ENCODE results near the gene RPRD1A. TPM values are rescaled to one million over a fixed set of nuclear protein-coding genes. Genes with fewer than 3 reads are reported as not detected.
"Not testable (repeated sequence)": the region's sequence is repeated elsewhere in the genome, so short reads cannot be mapped to it uniquely, and the experiment has no call there.

RPRD1A gene
- 58.5 TPM in 2 replicates for total RNA-seq (2014; rRNA removed; shearing (Covaris generic))
- polyA plus RNA-seq (2015; cell fraction: cytosol; rRNA removed), result 28.2 and 35.1 TPM in 2 replicates
- polyA plus RNA-seq (2015; cell fraction: nucleus; rRNA removed), result 136 and 159 TPM in 2 replicates

DNA sequence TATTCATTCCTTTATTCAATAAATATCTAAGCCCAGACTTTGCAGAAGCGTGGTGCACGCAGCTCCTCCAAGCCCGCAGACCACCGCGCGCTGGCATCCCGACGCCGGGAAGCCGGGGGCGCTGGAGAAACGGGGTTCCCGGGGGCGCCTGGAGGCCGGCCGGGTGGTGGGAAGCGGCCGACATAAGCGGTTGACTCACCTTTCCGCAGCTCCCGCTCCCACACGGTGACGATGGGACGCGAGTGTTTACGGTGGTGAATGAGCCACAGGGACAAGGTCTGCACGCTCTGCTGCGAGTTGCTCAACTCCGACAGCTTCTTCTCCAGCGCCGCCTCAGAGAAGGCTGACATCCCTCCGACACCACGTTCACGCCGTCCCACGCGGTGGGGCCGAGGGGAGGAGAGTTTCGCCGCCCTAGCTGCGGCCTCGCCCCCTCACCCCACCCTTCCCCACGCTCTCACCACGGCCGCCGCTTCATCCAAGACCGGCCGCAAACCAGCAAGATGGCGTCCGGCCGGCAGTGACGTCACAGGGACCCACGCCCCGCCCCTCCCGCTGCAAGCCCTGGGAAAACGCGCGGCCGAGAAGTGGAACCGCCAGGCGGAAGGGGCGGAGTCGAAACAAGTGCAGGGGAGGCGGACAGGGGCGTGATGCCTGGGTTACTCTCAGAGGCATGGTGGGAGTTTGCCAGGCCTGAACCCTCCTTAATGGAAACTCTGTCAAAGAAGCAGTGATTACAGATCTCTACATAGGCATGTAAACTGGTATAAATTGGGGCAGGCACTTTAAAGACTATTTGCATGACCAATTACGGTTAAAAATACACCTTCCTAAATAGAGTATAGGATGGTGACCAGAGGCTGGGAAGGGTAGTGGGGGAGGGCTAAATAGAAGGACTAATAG is at the start of gene RPRD1A:
Gene RPRD1A (minus strand): TSS at position 505 of the 903 bp plus-strand sequence. CDS start 155 bp downstream, at position 350.
- in situ Hi-C loops (cut with HindIII; ENCODE audit: low pct_unique_long_range_greater_than_20kb, low sequenced_read_pairs), result no loop called here
- peak; percentile 91 for DNase-seq (ENCODE audit: low read depth, low spot score)

- DNase-seq (ENCODE audit: low read depth, low spot score); in situ Hi-C loops (cut with HindIII; ENCODE audit: low pct_unique_long_range_greater_than_20kb, low sequenced_read_pairs): not testable (repeated sequence)
Measured at GRCh38 chr18:36116771-36117170, 49.4 kb upstream of the RPRD1A start.

GRCh38 chr18:36114738-36115137 is 47.4 kb upstream of the RPRD1A start:
- DNase-seq (ENCODE audit: low read depth, low spot score), result no peak
- in situ Hi-C loops (cut with HindIII; ENCODE audit: low pct_unique_long_range_greater_than_20kb, low sequenced_read_pairs), result no loop called here

DNA sequence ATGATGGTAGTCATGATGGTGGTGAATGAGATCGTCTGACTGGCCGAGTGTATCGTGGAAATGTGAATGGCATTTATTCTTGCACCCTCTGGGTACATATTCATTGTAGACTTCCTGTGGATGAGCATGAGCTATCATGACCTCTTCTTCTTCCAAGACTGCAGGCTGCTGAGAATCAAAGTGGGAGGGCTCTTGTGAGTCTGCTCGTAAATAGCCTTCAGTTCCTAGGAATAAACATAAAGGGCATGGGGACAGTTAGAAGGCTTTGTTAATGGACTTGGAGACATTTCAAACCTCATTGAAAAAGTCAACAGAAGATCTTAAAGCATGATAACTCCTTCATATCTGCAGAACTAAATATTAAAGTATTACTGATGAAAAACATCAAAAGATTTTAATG is 46.9 kb upstream of the RPRD1A start:
- in situ Hi-C loops (cut with HindIII; ENCODE audit: low pct_unique_long_range_greater_than_20kb, low sequenced_read_pairs), result no loop called here
- DNase-seq (ENCODE audit: low read depth, low spot score), result peak; percentile 86

GRCh38 chr18:36112302-36112701 is 44.9 kb upstream of the RPRD1A start:
- in situ Hi-C loops (cut with HindIII; ENCODE audit: low pct_unique_long_range_greater_than_20kb, low sequenced_read_pairs), result no loop called here
- no peak for DNase-seq (ENCODE audit: low read depth, low spot score)

DNA sequence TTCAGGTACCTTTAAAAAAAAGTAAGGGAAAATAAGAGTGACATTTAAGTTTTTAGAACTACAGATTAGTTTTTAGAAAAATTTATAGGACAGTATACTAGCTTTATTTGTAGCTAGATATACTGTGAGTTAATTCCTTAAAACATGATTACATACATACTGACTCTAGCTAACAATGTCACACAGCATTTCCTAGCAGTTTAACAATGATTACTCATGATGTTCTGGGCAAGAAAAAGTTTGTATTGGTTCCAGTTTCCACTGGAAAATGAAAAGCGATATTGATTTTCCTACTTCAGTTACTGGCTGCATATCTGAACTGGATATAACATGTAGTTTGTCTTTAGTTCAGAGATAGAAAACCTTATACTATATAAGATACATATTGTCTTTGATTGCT is 42.4 kb upstream of the RPRD1A start:
- in situ Hi-C loops (cut with HindIII; ENCODE audit: low pct_unique_long_range_greater_than_20kb, low sequenced_read_pairs), result no loop called here
- no peak for DNase-seq (ENCODE audit: low read depth, low spot score)

GRCh38 chr18:36108601-36109000 is 41.2 kb upstream of the RPRD1A start:
- in situ Hi-C loops (cut with HindIII; ENCODE audit: low pct_unique_long_range_greater_than_20kb, low sequenced_read_pairs), result no loop called here
- DNase-seq (ENCODE audit: low read depth, low spot score), result no peak

DNA sequence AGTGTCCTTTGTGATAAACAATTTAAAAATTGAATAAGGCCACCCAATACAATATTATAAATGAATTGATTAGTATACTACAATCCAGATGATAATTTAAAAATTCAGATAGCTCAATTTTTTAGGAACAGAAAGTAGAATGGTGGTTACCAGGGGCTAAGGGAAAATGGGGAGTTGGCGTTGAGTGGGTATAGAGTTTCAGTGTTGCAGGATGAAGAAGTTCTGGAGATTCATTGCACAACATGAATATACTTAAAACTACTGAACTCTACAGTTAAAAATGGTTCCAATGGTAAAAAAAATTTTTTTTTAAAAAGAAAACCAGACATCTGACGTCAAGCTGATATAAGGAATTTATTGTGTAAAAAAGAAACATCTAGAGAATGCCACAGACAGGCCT is 40.8 kb upstream of the RPRD1A start:
- in situ Hi-C loops (cut with HindIII; ENCODE audit: low pct_unique_long_range_greater_than_20kb, low sequenced_read_pairs), result no loop called here
- DNase-seq (ENCODE audit: low read depth, low spot score), result no peak

DNA sequence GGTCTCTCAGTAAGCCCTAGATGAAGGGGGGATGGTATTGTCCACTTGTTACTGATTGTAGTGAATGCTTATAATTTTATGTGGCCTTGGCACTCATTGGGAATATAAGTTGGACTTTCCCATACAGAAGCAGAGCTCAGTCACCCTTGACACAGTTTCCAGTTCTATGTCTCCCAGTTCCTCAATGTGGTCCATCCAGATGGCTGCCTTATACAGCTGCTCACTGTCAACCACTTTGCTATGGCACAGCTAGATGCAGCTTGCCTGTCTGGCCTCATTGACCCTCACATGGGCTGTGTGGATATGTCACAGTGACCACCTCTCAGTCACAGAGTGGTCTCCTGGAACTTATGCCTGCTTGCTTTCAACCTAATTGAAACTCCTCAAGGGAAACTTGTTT is 40.1 kb upstream of the RPRD1A start:
- no peak for DNase-seq (ENCODE audit: low read depth, low spot score)
- in situ Hi-C loops (cut with HindIII; ENCODE audit: low pct_unique_long_range_greater_than_20kb, low sequenced_read_pairs), result no loop called here

- in situ Hi-C loops (cut with HindIII; ENCODE audit: low pct_unique_long_range_greater_than_20kb, low sequenced_read_pairs), result no loop called here
- no peak for DNase-seq (ENCODE audit: low read depth, low spot score)
Measured at GRCh38 chr18:36104749-36105148, 37.4 kb upstream of the RPRD1A start.

- in situ Hi-C loops (cut with HindIII; ENCODE audit: low pct_unique_long_range_greater_than_20kb, low sequenced_read_pairs), result no loop called here
- no peak for DNase-seq (ENCODE audit: low read depth, low spot score)
Measured at GRCh38 chr18:36101943-36102342, 34.6 kb upstream of the RPRD1A start.

DNA sequence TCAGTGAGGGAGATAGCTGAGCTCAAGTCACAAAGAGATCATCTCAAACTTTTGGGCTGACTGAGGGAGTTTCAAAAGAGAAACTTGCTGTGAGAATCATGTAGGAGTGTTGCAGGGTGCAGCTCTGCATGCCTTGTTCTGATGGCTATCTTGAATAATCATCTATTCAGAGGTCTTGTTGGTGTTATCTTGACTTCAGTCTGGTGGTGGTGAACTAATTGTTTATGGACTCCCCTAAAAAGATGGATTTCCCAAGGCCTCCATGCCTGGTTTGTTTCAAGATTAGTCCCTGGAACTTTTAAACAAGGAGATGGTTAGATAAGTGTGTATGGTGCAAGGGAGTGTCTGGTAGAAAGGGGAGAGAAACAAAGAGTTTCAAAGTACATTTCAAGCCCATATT is 32.0 kb upstream of the RPRD1A start:
- in situ Hi-C loops (cut with HindIII; ENCODE audit: low pct_unique_long_range_greater_than_20kb, low sequenced_read_pairs), result no loop called here
- DNase-seq (ENCODE audit: low read depth, low spot score), result no peak

DNA sequence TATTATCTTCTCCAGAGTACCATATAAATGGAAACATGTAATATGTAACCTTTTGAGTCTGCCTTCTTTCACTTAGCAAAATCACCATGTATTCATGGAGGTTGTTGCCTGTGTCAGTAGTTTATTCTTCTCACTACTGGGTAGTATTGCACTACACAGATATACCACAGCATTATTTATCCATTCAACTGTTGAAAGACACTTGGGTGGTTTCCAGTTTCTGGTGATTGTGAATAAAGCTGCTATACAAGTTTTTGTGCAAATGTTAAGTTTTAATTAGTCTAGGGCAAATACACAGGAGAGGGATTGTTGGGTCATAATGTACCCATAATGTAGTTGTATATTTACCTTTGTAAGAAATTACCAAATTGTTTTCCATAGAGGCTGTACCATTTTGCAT is 29.6 kb upstream of the RPRD1A start:
- DNase-seq (ENCODE audit: low read depth, low spot score), result no peak
- in situ Hi-C loops (cut with HindIII; ENCODE audit: low pct_unique_long_range_greater_than_20kb, low sequenced_read_pairs), result no loop called here

DNA sequence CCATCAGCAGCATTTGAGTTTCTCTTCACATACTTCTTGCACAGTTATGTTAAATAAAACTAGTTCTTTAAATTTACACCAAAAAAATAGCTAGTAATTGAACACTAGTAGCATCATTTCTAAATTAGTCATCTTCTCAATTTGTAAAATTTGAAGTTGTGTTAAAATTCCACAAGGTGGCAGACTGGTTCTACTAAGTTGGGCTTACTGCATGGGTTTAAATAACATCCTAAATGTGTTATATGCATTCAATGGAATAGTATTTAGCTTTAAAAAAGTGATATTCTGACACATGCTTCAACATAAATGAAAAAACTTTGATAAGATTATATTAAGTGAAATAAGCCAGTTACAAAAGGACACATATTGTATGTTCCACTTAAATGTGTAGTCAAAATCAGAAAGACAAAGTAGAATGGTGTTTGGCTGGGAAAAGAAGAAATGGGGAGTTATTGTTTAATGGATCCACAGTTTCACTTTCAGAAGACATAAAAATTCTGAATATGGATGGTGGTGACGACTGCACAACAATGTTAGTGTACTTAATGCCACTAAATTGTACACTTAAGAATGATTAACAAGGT is 28.7 kb upstream of the RPRD1A start:
- in situ Hi-C loops (cut with HindIII; ENCODE audit: low pct_unique_long_range_greater_than_20kb, low sequenced_read_pairs), result no loop called here
- peak; percentile 68 for DNase-seq (ENCODE audit: low read depth, low spot score)

DNA sequence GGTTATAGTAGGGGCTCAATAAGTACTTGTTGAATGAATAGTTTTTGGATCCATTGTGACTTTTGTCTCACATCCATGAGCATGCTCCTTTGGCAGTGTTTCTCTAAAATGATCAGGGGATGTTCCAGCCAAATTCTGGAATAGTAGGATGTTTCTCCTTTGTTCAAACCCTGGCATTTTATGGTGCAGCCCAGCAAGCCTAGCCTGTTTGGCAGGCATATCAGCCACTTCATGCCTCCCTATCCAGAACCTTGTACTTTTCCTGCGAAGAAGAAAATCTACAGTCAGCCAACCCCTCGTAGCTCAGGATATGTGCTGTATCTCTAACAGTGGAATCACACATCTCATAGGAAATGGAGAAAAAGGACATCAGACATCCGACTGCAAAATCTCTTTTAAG is 27.1 kb upstream of the RPRD1A start:
- no peak for DNase-seq (ENCODE audit: low read depth, low spot score)
- in situ Hi-C loops (cut with HindIII; ENCODE audit: low pct_unique_long_range_greater_than_20kb, low sequenced_read_pairs), result no loop called here

GRCh38 chr18:36092116-36092515 is 24.8 kb upstream of the RPRD1A start:
- not testable (repeated sequence) for DNase-seq (ENCODE audit: low read depth, low spot score)

DNA sequence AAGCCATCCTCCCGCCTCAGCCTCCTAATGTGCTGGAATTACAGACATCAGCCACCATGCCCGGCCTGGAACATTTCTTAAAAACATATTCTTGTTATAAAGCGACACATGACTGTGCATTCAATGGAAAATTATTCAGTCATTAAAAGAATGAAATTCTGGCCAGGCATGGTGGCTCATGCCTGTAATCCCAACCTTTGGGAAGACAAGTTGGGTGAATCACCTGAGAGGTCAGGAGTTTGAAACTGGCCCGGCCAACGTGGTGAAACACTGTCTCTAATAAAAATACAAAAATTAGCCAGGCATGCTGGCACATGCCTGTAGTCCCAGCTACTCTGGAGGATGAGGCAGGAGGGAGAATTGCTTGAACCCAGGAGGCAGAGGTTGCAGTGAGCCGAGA is 21.6 kb upstream of the RPRD1A start:
- in situ Hi-C loops (cut with HindIII; ENCODE audit: low pct_unique_long_range_greater_than_20kb, low sequenced_read_pairs), result no loop called here
- DNase-seq (ENCODE audit: low read depth, low spot score), result no peak

More at GRCh38 chr18:36092116-36092515, 24.8 kb upstream of the RPRD1A start:
- in situ Hi-C loops (cut with HindIII; ENCODE audit: low pct_unique_long_range_greater_than_20kb, low sequenced_read_pairs), result not testable (repeated sequence)

DNA sequence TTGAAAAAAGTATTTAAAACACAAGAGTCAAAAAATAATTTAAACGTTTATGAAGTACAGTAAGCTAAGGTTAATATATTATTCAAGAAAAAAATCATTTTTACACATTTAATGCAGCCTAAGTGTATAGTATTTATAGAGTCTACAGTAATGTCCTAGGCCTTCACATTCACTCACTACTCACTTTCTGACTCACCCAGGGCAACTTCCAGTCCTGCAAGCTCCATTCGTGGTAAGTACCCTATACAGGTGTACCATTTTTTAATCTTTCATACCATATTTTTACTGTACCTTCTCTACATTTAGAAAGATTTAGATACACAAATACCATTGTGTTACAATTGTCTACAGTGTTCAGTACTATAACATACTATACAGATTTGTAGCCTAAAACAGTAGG is 20.9 kb upstream of the RPRD1A start:
- in situ Hi-C loops (cut with HindIII; ENCODE audit: low pct_unique_long_range_greater_than_20kb, low sequenced_read_pairs), result no loop called here
- no peak for DNase-seq (ENCODE audit: low read depth, low spot score)

GRCh38 chr18:36086186-36086585 is 18.8 kb upstream of the RPRD1A start:
- in situ Hi-C loops (cut with HindIII; ENCODE audit: low pct_unique_long_range_greater_than_20kb, low sequenced_read_pairs), result no loop called here

More at GRCh38 chr18:36086186-36086585, 18.8 kb upstream of the RPRD1A start:
- no peak for DNase-seq (ENCODE audit: low read depth, low spot score)
